NT2/D1 (cell line): ENCODE data around the gene NUDT5.
"Not testable (repeated sequence)": the region's sequence is repeated elsewhere in the genome, so short reads cannot be mapped to it uniquely, and the experiment has no call there.

Experiments
- DNase-seq: peaks from one replicate; pipeline ENCODE4 v3.0.0-alpha.2; 2011; ENCODE audit warnings: low read depth, low spot score
- H3K27me3 ChIP-seq: 2 replicates; pipeline ENCODE4 v1.6.0; 2011; ENCODE audit warnings: mild to moderate bottlenecking; ENCODE audit not compliant: insufficient read length, insufficient read depth
- H3K36me3 ChIP-seq: 2 replicates; pipeline ENCODE4 v1.6.1; 2011; ENCODE audit warnings: mild to moderate bottlenecking, low read length, mixed read lengths; ENCODE audit not compliant: insufficient read depth, insufficient read length
- H3K4me1 ChIP-seq: 2 replicates; pipeline ENCODE4 v1.5.1; 2011; ENCODE audit not compliant: insufficient read depth, insufficient read length
- H3K4me3 ChIP-seq: 2 replicates; pipeline ENCODE4 v1.5.1; 2011; ENCODE audit warnings: low read depth; ENCODE audit not compliant: insufficient read length
- H3K9ac ChIP-seq: 2 replicates; pipeline ENCODE4 v1.6.0; 2011; ENCODE audit warnings: low read depth; ENCODE audit not compliant: insufficient read length
- H3K9me3 ChIP-seq: 2 replicates; pipeline ENCODE4 v1.5.1; 2011; ENCODE audit warnings: mild to moderate bottlenecking, low read length; ENCODE audit not compliant: insufficient read depth
- SUZ12 ChIP-seq: IDR thresholded peaks from 2 replicates; pipeline ENCODE4 v1.6.1; 2011; ENCODE audit not compliant: insufficient read length, insufficient read depth; ENCODE audit errors: extremely low read depth
- YY1 ChIP-seq: IDR thresholded peaks from 2 replicates; pipeline ENCODE4 v1.6.1; 2011; ENCODE audit not compliant: insufficient read length, insufficient read depth
- ZNF274 ChIP-seq: IDR thresholded peaks from 2 replicates; pipeline ENCODE4 v1.6.1; 2011; ENCODE audit warnings: mild to moderate bottlenecking, low read depth, low read length

The NUDT5 gene

GRCh38 chr10:12228851-12229250 lies 33.2 kb upstream of the NUDT5 start:
- H3K27me3 ChIP-seq, result no peaks in the 10 kb centered on the region
- peaks cover 25% of the 10 kb centered on the region; the same call in 1 of the 2 replicates for H3K9me3 ChIP-seq
- no peak for TF ChIP-seq SUZ12
- peaks cover 42% of the 10 kb centered on the region for H3K36me3 ChIP-seq
- H3K9ac ChIP-seq, result no peak overlapping the region
- no peak overlapping the region for H3K4me3 ChIP-seq
- no peaks in the 10 kb centered on the region for H3K4me1 ChIP-seq
- no peak for DNase-seq

- not testable (repeated sequence) for H3K27me3 ChIP-seq, H3K4me1 ChIP-seq, H3K4me3 ChIP-seq, H3K9ac ChIP-seq, DNase-seq
- peaks cover 25% of the 10 kb centered on the region; the same call in 1 of the 2 replicates for H3K9me3 ChIP-seq
- peaks cover 41% of the 10 kb centered on the region for H3K36me3 ChIP-seq
These were observed 30.7 kb upstream of the NUDT5 start for GRCh38 chr10:12226438-12226837.

- no peak for DNase-seq
- peaks cover 3% of the 10 kb centered on the region for H3K4me1 ChIP-seq
- H3K36me3 ChIP-seq, result peaks cover 42% of the 10 kb centered on the region
- no peak overlapping the region for H3K9ac ChIP-seq
- peaks cover 25% of the 10 kb centered on the region; the same call in 1 of the 2 replicates for H3K9me3 ChIP-seq
- TF ChIP-seq YY1, result no peak
- TF ChIP-seq SUZ12, result no peak
- TF ChIP-seq ZNF274, result no peak
- H3K4me3 ChIP-seq, result no peak overlapping the region
- no peaks in the 10 kb centered on the region for H3K27me3 ChIP-seq
These were observed 29.8 kb upstream of the NUDT5 start for GRCh38 chr10:12225444-12225843.

- DNase-seq, result no peak
- Histone ChIP-seq H3K27me3 (no peaks in the 10 kb centered on the region), H3K9ac (no peak overlapping the region), H3K9me3 (peaks cover 14% of the 10 kb centered on the region; the same call in 1 of the 2 replicates), H3K36me3 (peaks cover 57% of the 10 kb centered on the region), H3K4me3 (no peak overlapping the region), H3K4me1 (peaks cover 3% of the 10 kb centered on the region)
- TF ChIP-seq YY1 (no peak), SUZ12 (no peak), ZNF274 (no peak)
These were observed 25.9 kb upstream of the NUDT5 start for GRCh38 chr10:12221323-12222298.

GRCh38 chr10:12218991-12219390 lies 23.3 kb upstream of the NUDT5 start:
- TF ChIP-seq YY1 (no peak), ZNF274 (no peak), SUZ12 (no peak)
- peaks cover 68% of the 10 kb centered on the region for H3K36me3 ChIP-seq

GRCh38 chr10:12214763-12215218 lies 19.1 kb upstream of the NUDT5 start:
- Histone ChIP-seq H3K4me3 (no peak overlapping the region), H3K9ac (no peak overlapping the region), H3K9me3 (no peaks in the 10 kb centered on the region), H3K27me3 (no peaks in the 10 kb centered on the region), H3K4me1 (no peaks in the 10 kb centered on the region), H3K36me3 (peaks cover 82% of the 10 kb centered on the region)
- TF ChIP-seq ZNF274 (no peak), SUZ12 (no peak), YY1 (no peak)
- DNase-seq, result peak; percentile 20

More at GRCh38 chr10:12218991-12219390, 23.3 kb upstream of the NUDT5 start:
- Histone ChIP-seq H3K4me1 (peaks cover 3% of the 10 kb centered on the region), H3K27me3 (no peaks in the 10 kb centered on the region), H3K9ac (no peak overlapping the region), H3K9me3 (no peaks in the 10 kb centered on the region; the same call in 1 of the 2 replicates), H3K4me3 (no peak overlapping the region)
- no peak for DNase-seq

GRCh38 chr10:12214093-12214492 lies 18.4 kb upstream of the NUDT5 start:
- Histone ChIP-seq H3K27me3 (no peaks in the 10 kb centered on the region), H3K4me1 (no peaks in the 10 kb centered on the region), H3K4me3 (no peak overlapping the region), H3K36me3 (peaks cover 84% of the 10 kb centered on the region), H3K9me3 (no peaks in the 10 kb centered on the region), H3K9ac (no peak overlapping the region)
- DNase-seq, result no peak
- TF ChIP-seq YY1 (no peak), SUZ12 (no peak), ZNF274 (no peak)
